Right lobe of liver (tissue), 6 donors: Measurements from ENCODE around the gene EPO. TPM values are rescaled to one million over a fixed set of nuclear protein-coding genes. Genes with fewer than 3 reads are reported as not detected.

Experiments used
- ATAC-seq, 4 donors: fragments of 200-7000 bp; cut with Tn5 transposase; one replicate each; pipeline ENCODE4 v1.9.1; 2020; ENCODE audit warnings: mild to moderate bottlenecking in 4 of 4, moderate library complexity in 4 of 4
- DNase-seq, 3 donors: peaks; one replicate each; pipeline ENCODE4 v3.0.0-alpha.2; 2020
- H3K27ac ChIP-seq, 3 donors: fragments of 200-600 bp; one replicate each; pipeline ENCODE4 v1.8.0; 2022
- H3K27me3 ChIP-seq, 2 donors: fragments of 200-600 bp; one replicate each; pipeline ENCODE4 v1.8.0; 2022
- H3K36me3 ChIP-seq, 4 donors: fragments of 200-600 bp; sonication (generic) in 1 of 4; one replicate each; pipeline versions ENCODE4 v1.5.1 to v1.8.0; 2017 to 2022; ENCODE audit warnings: control low read depth in 1 of 4
- H3K4me1 ChIP-seq, 4 donors: fragments of 200-600 bp; sonication (generic) in 1 of 4; one replicate each; pipeline versions ENCODE4 v1.5.1 to v1.8.0; 2017 to 2022; ENCODE audit warnings: control low read depth in 1 of 4
- H3K4me3 ChIP-seq, 3 donors: fragments of 200-600 bp; one replicate each; pipeline ENCODE4 v1.8.0; 2022
- H3K9me3 ChIP-seq, 4 donors: fragments of 200-600 bp; sonication (generic) in 1 of 4; one replicate each; pipeline versions ENCODE4 v1.5.1 to v1.8.0; 2017 to 2022; ENCODE audit warnings: control low read depth in 1 of 4
- POLR2A ChIP-seq: fragments of 450-650 bp; IDR thresholded peaks from one replicate; pipeline ENCODE4 v1.6.1; 2017; ENCODE audit warnings: antibody characterized with exemption, mild to moderate bottlenecking
- WGBS: methylation state at CpG from one replicate; pipeline ENCODE4 v1.1.6; 2018; ENCODE audit warnings: low coverage, low lambda C conversion rate; ENCODE audit not compliant: insufficient coverage; ENCODE audit errors: missing lambda C conversion rate; 5-methylcytosine and 5-hydroxymethylcytosine counted together
- intact Hi-C, 2 donors: fragments of 100-400 bp; cut with DNase I; formaldehyde crosslinking; loops; one replicate each; pipeline versions ENCODE4 v1.11.2 to v1.14.1; 2022
- total RNA-seq, 6 experiments: library from RNA; depleted of rRNA in 2 of 6; stranded (reverse); fragments of >200 nt in 2 of 6; fragmentation: NEBNext Ultra II Directional in 3 of 6; extraction: Animal tissue kit (Norgen Biotek cat#: 25700) in 3 of 6; gene quantifications; one replicate each; pipeline versions ENCODE4 v1.1.0 to v1.2.4, GENCODE V29; 2016 to 2023
- TF ChIP-seq, protein P1 (sequence below), 4 donors: fragments of 200-600 bp in 3 of 4; fragments of 450-650 bp in 1 of 4; IDR thresholded peaks; one replicate each; pipeline versions ENCODE4 v1.5.1 to v1.8.0; 2016 to 2022; ENCODE audit warnings: antibody characterized with exemption in 4 of 4, mild to moderate bottlenecking in 2 of 4
- donor health status: DM: no; HTN: yes; CAD: no.
- donor health status: DM: no; HTN: no; CAD: no.
- donor health status: DM: no; HTN: no; CAD: no.
- donor health status: DM: no; HTN: yes; CAD: no.
- donor health status: DM: no; HTN: yes; CAD: no.

Gene EPO
- total RNA-seq, 6 experiments from 2014 or later: 0.20 to 84.5 (median 12.7) TPM

- intact Hi-C loops: no loop called here
- no peak for TF ChIP-seq POLR2A
- TF ChIP-seq, protein P1, sequence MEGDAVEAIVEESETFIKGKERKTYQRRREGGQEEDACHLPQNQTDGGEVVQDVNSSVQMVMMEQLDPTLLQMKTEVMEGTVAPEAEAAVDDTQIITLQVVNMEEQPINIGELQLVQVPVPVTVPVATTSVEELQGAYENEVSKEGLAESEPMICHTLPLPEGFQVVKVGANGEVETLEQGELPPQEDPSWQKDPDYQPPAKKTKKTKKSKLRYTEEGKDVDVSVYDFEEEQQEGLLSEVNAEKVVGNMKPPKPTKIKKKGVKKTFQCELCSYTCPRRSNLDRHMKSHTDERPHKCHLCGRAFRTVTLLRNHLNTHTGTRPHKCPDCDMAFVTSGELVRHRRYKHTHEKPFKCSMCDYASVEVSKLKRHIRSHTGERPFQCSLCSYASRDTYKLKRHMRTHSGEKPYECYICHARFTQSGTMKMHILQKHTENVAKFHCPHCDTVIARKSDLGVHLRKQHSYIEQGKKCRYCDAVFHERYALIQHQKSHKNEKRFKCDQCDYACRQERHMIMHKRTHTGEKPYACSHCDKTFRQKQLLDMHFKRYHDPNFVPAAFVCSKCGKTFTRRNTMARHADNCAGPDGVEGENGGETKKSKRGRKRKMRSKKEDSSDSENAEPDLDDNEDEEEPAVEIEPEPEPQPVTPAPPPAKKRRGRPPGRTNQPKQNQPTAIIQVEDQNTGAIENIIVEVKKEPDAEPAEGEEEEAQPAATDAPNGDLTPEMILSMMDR (IDR thresholded peaks at IDR 0.05): no peak
- Histone ChIP-seq H3K27ac (no peak overlapping the region), H3K4me1 (no peaks in the 10 kb centered on the region), H3K4me3 (no peak overlapping the region), H3K36me3 (no peaks in the 10 kb centered on the region), H3K27me3 (no peaks in the 10 kb centered on the region), H3K9me3 (no peaks in the 10 kb centered on the region)
- WGBS: 80% methylated on average over 2 of the region's 10 CpGs
- no peak for ATAC-seq
- no peak for DNase-seq
Measured at GRCh38 chr7:100764841-100765240, 44.6 kb downstream of the EPO start.

DNA sequence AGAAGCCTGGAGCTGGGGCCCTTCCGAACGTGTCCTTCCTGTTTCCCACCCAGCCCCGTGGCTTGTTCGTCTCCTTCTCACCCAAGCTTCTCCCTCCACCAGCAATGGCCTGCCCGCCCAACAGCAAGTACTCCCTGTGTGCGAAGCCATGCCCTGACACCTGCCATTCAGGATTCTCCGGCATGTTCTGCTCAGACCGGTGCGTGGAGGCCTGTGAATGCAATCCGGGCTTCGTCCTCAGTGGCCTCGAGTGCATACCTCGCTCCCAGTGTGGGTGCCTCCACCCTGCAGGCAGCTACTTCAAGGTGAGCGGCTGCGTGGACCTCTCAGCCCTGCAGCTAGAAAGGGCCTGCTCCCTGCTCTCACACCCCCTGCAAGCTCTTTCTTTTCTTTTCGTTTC, 45.0 kb downstream of the EPO start:
- Histone ChIP-seq H3K27me3 (no peaks in the 10 kb centered on the region), H3K36me3 (no peaks in the 10 kb centered on the region), H3K27ac (no peak overlapping the region), H3K9me3 (no peaks in the 10 kb centered on the region), H3K4me1 (no peaks in the 10 kb centered on the region), H3K4me3 (no peak overlapping the region)
- TF ChIP-seq, protein P1 (IDR thresholded peaks at IDR 0.05): no peak
- no peak for TF ChIP-seq POLR2A
- intact Hi-C loops: no loop called here
- no peak for DNase-seq
- 63% methylated on average over 2 of the region's 16 CpGs for WGBS
- no peak for ATAC-seq

DNA sequence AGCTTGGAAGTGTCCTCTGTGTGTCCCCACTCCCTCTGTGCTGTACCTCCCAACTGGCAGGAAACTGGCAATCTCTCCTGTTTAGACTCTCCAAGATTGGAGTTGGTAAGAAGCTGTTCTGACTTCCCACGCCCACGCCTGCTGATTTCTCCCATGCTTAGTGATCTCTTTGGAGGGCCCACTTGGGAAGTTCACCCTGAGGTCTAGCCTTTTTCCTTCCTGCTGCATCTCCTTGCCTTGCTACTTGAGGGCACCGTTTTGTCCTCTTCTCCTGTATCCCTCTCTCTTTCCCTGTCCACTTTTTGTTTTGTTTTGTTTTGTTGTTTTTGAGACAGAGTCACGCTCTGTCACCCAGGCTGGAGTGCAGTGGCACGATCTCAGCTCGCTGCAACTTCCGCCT, 48.5 kb downstream of the EPO start:
- Histone ChIP-seq H3K27ac (no peak overlapping the region), H3K36me3 (no peaks in the 10 kb centered on the region), H3K4me3 (no peak overlapping the region), H3K4me1 (peaks cover 0 to 4% (median 0%) of the 10 kb centered on the region in 4 donors), H3K27me3 (no peaks in the 10 kb centered on the region), H3K9me3 (no peaks in the 10 kb centered on the region)
- 87% methylated on average over 7 of the region's 7 CpGs for WGBS
- ATAC-seq: no peak
- DNase-seq: no peak
- intact Hi-C loops: no loop called here
- no peak for TF ChIP-seq POLR2A
- TF ChIP-seq, protein P1 (IDR thresholded peaks at IDR 0.05): no peak

Other genes with a start within 250 kb of the EPO start
- gene TSC22D4, start 241.3 kb upstream of the EPO start, total RNA-seq: 10 to 100 TPM; 12.5 to 20.5 (median 17.0) TPM
- gene NYAP1, start 236.5 kb upstream of the EPO start, total RNA-seq: under 1 TPM; 0.06 to 0.74 (median 0.32) TPM
- 10 to 100 TPM; 52.9 to 86.3 (median 69.8) TPM for gene AGFG2, start 181.3 kb upstream of the EPO start, total RNA-seq
- 1 to 10 TPM in 3 of 6 experiments, under 1 TPM in 1, not detected in 2; 0.53 to 4.5 (median 2.2) TPM for gene SAP25, start 146.6 kb upstream of the EPO start, total RNA-seq
- gene LRCH4, start 134.3 kb upstream of the EPO start, total RNA-seq: 10 to 100 TPM; 19.5 to 39.1 (median 24.7) TPM
- 1 to 10 TPM in 1 of 6 experiments, under 1 TPM in 5; 0.25 to 1.0 (median 0.45) TPM for gene FBXO24, start 134.1 kb upstream of the EPO start, total RNA-seq
- gene PCOLCE, start 118.1 kb upstream of the EPO start, total RNA-seq: 10 to 100 TPM; 10.9 to 48.5 (median 23.6) TPM
- gene MOSPD3, start 107.9 kb upstream of the EPO start, total RNA-seq: 10 to 100 TPM in 5 of 6 experiments, 1 to 10 TPM in 1; 8.6 to 19.3 (median 13.9) TPM
- gene TFR2, start 78.9 kb upstream of the EPO start, total RNA-seq: 100 to 1,000 TPM; 413 to 669 (median 501) TPM
- not detected for gene ACTL6B, start 64.0 kb upstream of the EPO start, total RNA-seq
- 100 to 1,000 TPM in 3 of 6 experiments, 10 to 100 TPM in 3; 75.6 to 133 (median 106) TPM for gene GNB2, start 46.7 kb upstream of the EPO start, total RNA-seq
- gene GIGYF1, start 26.2 kb upstream of the EPO start, total RNA-seq: 10 to 100 TPM in 4 of 6 experiments, 1 to 10 TPM in 2; 6.6 to 25.1 (median 15.5) TPM
- gene POP7, start 14.3 kb upstream of the EPO start, total RNA-seq: 10 to 100 TPM; 13.0 to 52.2 (median 29.2) TPM
- gene ZAN, start 13.1 kb downstream of the EPO start, total RNA-seq: under 1 TPM in 2 of 6 experiments, not detected in 4; 0.02 to 0.31 TPM
- gene EPHB4, start 107.1 kb downstream of the EPO start, total RNA-seq: 10 to 100 TPM; 23.9 to 43.7 (median 36.8) TPM
- 10 to 100 TPM in 2 of 6 experiments, 1 to 10 TPM in 4; 7.1 to 10.6 (median 9.2) TPM for gene SLC12A9, start 132.2 kb downstream of the EPO start, total RNA-seq
- 10 to 100 TPM; 21.4 to 58.6 (median 43.2) TPM for gene TRIP6, start 146.9 kb downstream of the EPO start, total RNA-seq
- gene SRRT, start 154.6 kb downstream of the EPO start, total RNA-seq: 10 to 100 TPM; 22.4 to 65.7 (median 49.1) TPM
- 1 to 10 TPM; 1.0 to 3.4 (median 2.1) TPM for gene UFSP1, start 169.2 kb downstream of the EPO start, total RNA-seq
- 1 to 10 TPM in 5 of 6 experiments, under 1 TPM in 1; 0.59 to 6.0 (median 3.0) TPM for gene ACHE, start 175.4 kb downstream of the EPO start, total RNA-seq
- gene MUC3A, start 229.1 kb downstream of the EPO start, total RNA-seq: 10 to 100 TPM in 3 of 6 experiments, 1 to 10 TPM in 3; 3.2 to 12.8 (median 8.9) TPM
- gene MUC12, start 249.1 kb downstream of the EPO start, total RNA-seq: not detected